Psoas muscle (tissue), 8 donors: ENCODE results near the gene LAMA5. TPM values are rescaled to one million over a fixed set of nuclear protein-coding genes. Genes with fewer than 3 reads are reported as not detected.
A peak's percentile ranks its signal among the peaks of the same experiment; 100 is the strongest.

Experiments used
- ATAC-seq, 4 donors: fragments of 200-7000 bp; cut with Tn5 transposase; one replicate each; pipeline ENCODE4 v1.9.1; 2020; ENCODE audit warnings: moderate library complexity in 3 of 4, mild to moderate bottlenecking in 2 of 4
- DNase-seq, 2 donors: peaks; one replicate each; pipeline ENCODE4 v3.0.0-alpha.2; 2020
- H3K27ac ChIP-seq: fragments of 200-600 bp; one replicate; pipeline ENCODE4 v1.8.0; 2022
- H3K27me3 ChIP-seq, 3 donors: fragments of 200-600 bp in 1 of 3; one replicate each; pipeline versions ENCODE4 v1.6.1 to v1.8.0; 2013 to 2022; ENCODE audit warnings: low read length in 2 of 3, mild to moderate bottlenecking in 2 of 3, moderate library complexity in 1 of 3; ENCODE audit not compliant: insufficient read depth in 3 of 3
- H3K36me3 ChIP-seq, 2 donors: fragments of 200-600 bp in 1 of 2; one replicate each; pipeline versions ENCODE4 v1.6.1 to v1.8.0; 2013 to 2022; ENCODE audit warnings: low read depth in 1 of 2, mild to moderate bottlenecking in 1 of 2, moderate library complexity in 1 of 2; ENCODE audit not compliant: insufficient read depth in 1 of 2
- H3K4me1 ChIP-seq: fragments of 200-600 bp; one replicate; pipeline ENCODE4 v1.8.0; 2022
- H3K4me3 ChIP-seq: fragments of 200-600 bp; one replicate; pipeline ENCODE4 v1.8.0; 2022; ENCODE audit warnings: mild to moderate bottlenecking
- H3K9me3 ChIP-seq: fragments of 200-600 bp; one replicate; pipeline ENCODE4 v1.8.0; 2022
- WGBS, 3 donors: extraction: QIAGEN DNeasy Blood & Tissue Kit; methylation state at CpG; one replicate each; pipeline versions ENCODE4 v1.1.6 to v1.1.7; 2013; 5-methylcytosine and 5-hydroxymethylcytosine counted together
- intact Hi-C, 2 donors: fragments of 100-400 bp; cut with DNase I; formaldehyde crosslinking; loops; one replicate each; pipeline versions ENCODE4 v1.11.0 to v1.14.2; 2022
- polyA plus RNA-seq, 3 donors: library from polyadenylated mRNA; stranded (reverse); fragments of 200-250 nt; gene quantifications; one replicate each; pipeline ENCODE4 v1.2.3, GENCODE V29; 2013
- total RNA-seq, 4 donors: library from RNA; stranded (reverse); fragmentation: NEBNext Ultra II Directional in 2 of 4; extraction: Animal tissue kit (Norgen Biotek cat#: 25700) in 2 of 4; gene quantifications; one replicate each; pipeline versions ENCODE4 v1.2.1 to v1.2.4, GENCODE V29; 2021 to 2023
- TF ChIP-seq, protein P1 (sequence below): fragments of 200-600 bp; IDR thresholded peaks from one replicate; pipeline ENCODE4 v1.8.0; 2022; ENCODE audit warnings: antibody characterized with exemption
- donor health status: healthy with polysubstance abuse.
- donor health status: DM: no; HTN: no; CAD: no; lungs with moderate emphysema.
- donor health status: Bipolar disorder and iron deficiency.
- donor health status: healthy.
- donor health status: DM: yes; HTN: yes; CAD: no.
- donor health status: DM: no; HTN: no; CAD: no.
- donor health status: DM: no; HTN: no; CAD: no.
- donor health status: DM: yes; HTN: yes; CAD: no.

LAMA5 gene
- total and polyA plus RNA-seq, 7 donors, result 14.4 to 74.6 (median 34.2) TPM

DNA sequence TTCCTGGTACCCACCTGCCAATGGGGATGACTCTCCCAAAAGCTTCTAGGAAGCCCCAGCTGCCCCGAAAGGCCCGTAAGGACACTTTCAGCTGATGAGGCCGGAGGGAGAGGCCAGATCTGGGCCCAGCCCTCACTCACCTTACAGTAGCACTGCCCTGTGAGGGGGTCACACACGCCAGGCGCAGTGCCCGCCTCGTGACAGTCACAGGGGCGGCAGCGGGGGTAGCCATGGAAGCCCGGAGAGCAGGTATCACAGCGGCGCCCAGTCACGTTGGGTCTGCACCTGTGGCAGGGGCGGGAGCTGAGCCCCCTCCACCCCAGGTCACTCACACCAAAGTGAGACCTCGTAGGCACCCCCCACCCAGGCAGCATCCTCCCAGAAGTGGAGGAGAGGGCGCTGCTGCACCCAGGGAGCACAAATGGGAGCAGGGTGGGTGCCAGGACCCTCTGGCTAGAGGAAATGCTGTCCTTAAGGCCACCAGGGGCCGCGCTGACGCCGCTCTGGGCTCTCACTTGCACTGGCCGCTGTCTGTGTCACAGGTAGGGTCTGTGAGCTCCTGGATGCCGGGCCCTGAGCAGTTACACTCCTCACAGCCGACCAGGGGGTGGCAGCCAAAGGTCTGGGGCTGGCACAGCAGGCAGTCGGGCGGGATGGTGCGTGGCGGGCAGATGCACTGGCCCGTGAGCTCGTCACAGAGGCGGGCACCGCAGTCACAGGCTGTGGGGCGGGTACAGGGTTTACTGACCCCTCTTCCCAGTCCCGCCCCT lies 39.2 kb downstream of the LAMA5 start:
- Histone ChIP-seq H3K27me3 (no peaks in the 10 kb centered on the region), H3K4me3 (no peak overlapping the region), H3K4me1 (no peaks in the 10 kb centered on the region), H3K27ac (no peak overlapping the region), H3K9me3 (no peaks in the 10 kb centered on the region), H3K36me3 (peaks cover 0 to 89% of the 10 kb centered on the region in 2 donors)
- TF ChIP-seq, protein P1, sequence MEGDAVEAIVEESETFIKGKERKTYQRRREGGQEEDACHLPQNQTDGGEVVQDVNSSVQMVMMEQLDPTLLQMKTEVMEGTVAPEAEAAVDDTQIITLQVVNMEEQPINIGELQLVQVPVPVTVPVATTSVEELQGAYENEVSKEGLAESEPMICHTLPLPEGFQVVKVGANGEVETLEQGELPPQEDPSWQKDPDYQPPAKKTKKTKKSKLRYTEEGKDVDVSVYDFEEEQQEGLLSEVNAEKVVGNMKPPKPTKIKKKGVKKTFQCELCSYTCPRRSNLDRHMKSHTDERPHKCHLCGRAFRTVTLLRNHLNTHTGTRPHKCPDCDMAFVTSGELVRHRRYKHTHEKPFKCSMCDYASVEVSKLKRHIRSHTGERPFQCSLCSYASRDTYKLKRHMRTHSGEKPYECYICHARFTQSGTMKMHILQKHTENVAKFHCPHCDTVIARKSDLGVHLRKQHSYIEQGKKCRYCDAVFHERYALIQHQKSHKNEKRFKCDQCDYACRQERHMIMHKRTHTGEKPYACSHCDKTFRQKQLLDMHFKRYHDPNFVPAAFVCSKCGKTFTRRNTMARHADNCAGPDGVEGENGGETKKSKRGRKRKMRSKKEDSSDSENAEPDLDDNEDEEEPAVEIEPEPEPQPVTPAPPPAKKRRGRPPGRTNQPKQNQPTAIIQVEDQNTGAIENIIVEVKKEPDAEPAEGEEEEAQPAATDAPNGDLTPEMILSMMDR, result no peak
- peak in 1 of 2 donors; percentile 13 for DNase-seq
- WGBS, 3 donors, result 89 to 91% (median 91%) methylated on average over 33 of the region's 33 CpGs
- peak in 1 of 4 donors; percentile 33 for ATAC-seq
- intact Hi-C loops, result no loop called here

DNA sequence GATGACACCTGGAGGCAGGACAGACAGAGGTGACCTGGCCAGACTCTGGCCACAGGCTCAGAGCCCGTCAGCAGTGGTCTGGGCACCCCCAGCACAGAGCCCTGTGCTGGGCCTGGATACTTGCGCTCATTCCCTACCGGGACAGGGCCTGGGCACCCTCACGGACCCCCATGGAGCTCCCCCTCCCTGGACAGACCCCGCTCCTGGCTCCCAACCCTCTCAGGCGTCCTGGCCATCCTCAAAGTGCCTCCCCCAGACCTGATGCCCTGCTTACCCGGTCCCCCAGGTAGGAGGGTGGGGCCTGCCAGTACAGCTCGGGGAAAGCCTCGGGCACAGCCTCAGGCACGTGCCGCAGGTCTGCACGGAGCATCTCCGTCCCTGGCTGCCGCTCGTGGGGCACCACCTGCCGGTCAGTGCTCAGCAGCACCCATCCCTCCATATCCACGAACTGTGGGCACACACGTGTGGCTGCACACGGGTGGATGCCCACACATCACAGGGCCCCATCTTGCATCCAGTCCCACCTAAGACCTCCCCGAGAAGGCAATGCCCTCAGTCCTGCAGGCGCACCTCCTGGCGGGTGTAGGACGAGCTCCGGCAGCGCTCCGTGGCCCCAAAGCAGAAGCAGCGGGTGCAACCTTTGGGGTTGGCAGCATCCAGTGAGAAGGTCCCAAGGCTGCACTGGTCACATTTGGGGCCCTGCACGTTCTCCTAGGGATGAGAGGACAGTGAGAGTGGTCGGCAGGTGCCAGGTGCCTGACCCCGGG lies 40.0 kb downstream of the LAMA5 start:
- Histone ChIP-seq H3K27ac (no peak overlapping the region), H3K36me3 (peaks cover 0 to 82% of the 10 kb centered on the region in 2 donors), H3K4me3 (no peak overlapping the region), H3K4me1 (no peaks in the 10 kb centered on the region), H3K9me3 (no peaks in the 10 kb centered on the region), H3K27me3 (no peaks in the 10 kb centered on the region)
- 87% methylated on average over 30 of the region's 30 CpGs for WGBS, 3 donors
- ATAC-seq, result no peak
- TF ChIP-seq, protein P1, result no peak
- DNase-seq, result peak in 1 of 2 donors; percentile 9
- intact Hi-C loops, result no loop called here

DNA sequence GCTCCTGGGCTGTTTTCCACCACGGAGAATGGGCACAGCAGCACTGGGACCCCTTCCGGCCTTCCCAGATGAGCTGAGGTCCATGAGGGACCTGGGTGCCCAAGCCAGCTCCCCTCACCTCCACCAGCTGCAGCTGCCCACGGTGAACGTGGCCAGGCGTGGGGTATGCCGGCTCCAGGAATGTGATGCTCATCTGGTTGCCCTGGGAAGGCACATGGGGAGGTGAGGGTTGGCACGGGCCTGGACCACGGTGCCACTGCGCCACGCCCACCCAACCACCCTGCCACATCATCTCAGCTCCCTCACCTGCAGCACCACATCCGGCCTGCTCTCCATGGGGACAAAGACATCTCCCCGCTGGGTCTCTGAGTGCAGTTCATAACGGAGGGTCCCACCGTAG lies 40.6 kb downstream of the LAMA5 start:
- Histone ChIP-seq H3K27me3 (no peaks in the 10 kb centered on the region), H3K4me1 (no peaks in the 10 kb centered on the region)
- DNase-seq, result no peak

DNA sequence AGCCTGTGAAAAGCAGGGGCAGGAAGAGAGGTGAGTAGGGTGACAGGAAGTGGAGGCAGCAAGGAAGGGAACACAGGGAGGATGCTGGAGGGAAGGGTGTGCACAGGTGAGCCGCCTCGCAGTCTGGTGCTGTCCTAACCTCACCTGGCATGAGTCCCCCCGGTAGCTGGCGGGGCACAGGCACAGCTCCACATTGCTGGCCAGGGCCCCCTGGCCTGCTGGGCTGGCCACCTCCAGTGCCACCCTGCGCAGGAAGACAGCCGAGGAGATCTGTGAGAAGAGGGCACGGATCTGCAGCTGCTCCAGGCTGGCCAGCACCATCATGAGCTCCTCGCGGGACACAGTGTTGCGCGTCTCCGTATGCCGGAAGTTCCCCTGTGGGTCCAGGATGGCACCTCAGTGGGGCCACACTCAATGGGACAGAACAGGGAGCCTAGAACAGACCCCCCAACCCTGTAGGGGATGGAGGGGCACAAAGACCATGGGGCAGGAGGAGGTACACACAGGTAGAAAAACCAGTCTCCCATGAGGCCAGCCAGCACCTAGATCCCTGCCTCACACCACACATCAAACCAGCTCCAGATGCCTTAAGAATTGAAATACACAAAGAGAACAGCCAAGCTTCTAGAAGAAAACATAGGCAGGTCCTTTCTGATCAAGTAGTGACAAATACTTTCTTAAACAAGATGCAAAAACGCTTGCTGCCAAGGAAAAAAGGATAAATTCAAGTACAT lies 41.8 kb downstream of the LAMA5 start:
- Histone ChIP-seq H3K27ac (no peak overlapping the region), H3K36me3 (peaks cover 0 to 73% of the 10 kb centered on the region in 2 donors), H3K27me3 (no peaks in the 10 kb centered on the region), H3K9me3 (no peaks in the 10 kb centered on the region), H3K4me1 (no peaks in the 10 kb centered on the region), H3K4me3 (no peak overlapping the region)
- ATAC-seq (no peak), DNase-seq (peak in 1 of 2 donors; percentile 4)
- intact Hi-C loops, result no loop called here
- TF ChIP-seq, protein P1, result no peak
- 88 to 91% (median 89%) methylated on average over 8 to 14 of the region's 14 CpGs for WGBS, 3 donors

More for the DNA sequence above, 40.6 kb downstream of the LAMA5 start:
- Histone ChIP-seq H3K9me3 (no peaks in the 10 kb centered on the region), H3K27ac (no peak overlapping the region), H3K36me3 (peaks cover 0 to 76% of the 10 kb centered on the region in 2 donors), H3K4me3 (no peak overlapping the region)
- WGBS, 3 donors, result 91 to 93% (median 93%) methylated on average over 12 to 14 of the region's 14 CpGs
- intact Hi-C loops, result no loop called here
- ATAC-seq, result no peak
- TF ChIP-seq, protein P1, result no peak
